ENCODE data around the gene KCNJ13.

GRCh38 chr2:232791518-232791917, 15.2 kb upstream of the KCNJ13 start:
- no peak for TF ChIP-seq MAX (IDR thresholded peaks at IDR 0.05)
- TF ChIP-seq CTCF (IDR thresholded peaks at IDR 0.05; ENCODE audit: low read depth, low read length, missing input control), result no peak
